K562 (cell line): ENCODE measurements around the gene CASKIN2. TPM values are rescaled to one million over a fixed set of nuclear protein-coding genes. Genes with fewer than 3 reads are reported as not detected.

Experiments
- ATAC-seq: fragments of 200-7000 bp; cut with Tn5 transposase; 3 replicates; pipeline ENCODE4 v1.9.1; 2020; ENCODE audit warnings: moderate library complexity
- BruUV-seq: library from RNA; stranded (reverse); fragments of 400-500 nt; replicated peaks from 2 replicates; lab custom pipeline; 2021; lab: Mats Ljungman, UMichigan
- CTCF ChIA-PET: fragments of 300-600 bp; formaldehyde crosslinking; extraction: SDS; loops from one replicate; lab custom pipeline; 2021; ENCODE audit warnings: low intra/inter-chr PET ratio; lab: Yijun Ruan, JAX
- POLR2A ChIA-PET: fragments of 300-600, 350-650 bp; sonication (Branson Sonifier 250); formaldehyde crosslinking; extraction: SDS; loops from one replicate; lab custom pipeline; 2021; ENCODE audit warnings: antibody characterized with exemption, inconsistent platforms; lab: Yijun Ruan, JAX
- DNase-seq, 4 experiments: peaks; one replicate each; pipeline versions ENCODE4 v3.0.0 to v3.0.0-alpha.2; 2011 to 2018; ENCODE audit warnings: low spot score in 3 of 4, mixed read lengths in 3 of 4; ENCODE audit errors: extremely low read depth in 1 of 4
- FAIRE-seq: peaks from 2 replicates; lab custom pipeline; 2011; peaks lifted over from hg19 to GRCh38; lab: Jason Lieb, UNC
- H2AFZ ChIP-seq: 2 replicates; pipeline ENCODE4 v1.6.0; 2011; ENCODE audit warnings: low read depth, low read length, control low read depth, inconsistent platforms
- H3K27ac ChIP-seq: fragments of 200-600 bp; 3 replicates; pipeline ENCODE4 v1.8.0; 2011; ENCODE audit warnings: low read depth, mild to moderate bottlenecking, control low read depth, inconsistent platforms, low read length, moderate library complexity, mixed read lengths; ENCODE audit errors: extremely low read depth
- H3K27me3 ChIP-seq, 2 experiments: fragments of 300-600 bp in 1 of 2; 2 replicates in 1 of 2; 3 replicates in 1 of 2; pipeline versions ENCODE4 v1.6.0 to v1.8.0; 2011; ENCODE audit warnings: inconsistent platforms in 2 of 2, low read length in 2 of 2, mild to moderate bottlenecking in 1 of 2, mixed read lengths in 1 of 2, moderate library complexity in 1 of 2; ENCODE audit not compliant: control insufficient read depth in 2 of 2, insufficient read depth in 2 of 2
- H3K36me3 ChIP-seq: fragments of 300-600 bp; 3 replicates; pipeline ENCODE4 v1.8.0; 2011; ENCODE audit warnings: mild to moderate bottlenecking, low read length, inconsistent platforms; ENCODE audit not compliant: control insufficient read depth, insufficient read depth
- H3K4me1 ChIP-seq, 2 experiments: fragments of 200-600 bp in 1 of 2; replicated peaks in 1 of 2; 2 replicates in 1 of 2; 3 replicates in 1 of 2; pipeline versions ENCODE4 v1.5.1 to v1.8.0; 2011; ENCODE audit warnings: inconsistent platforms in 2 of 2, low read length in 2 of 2, mild to moderate bottlenecking in 1 of 2, mixed read lengths in 1 of 2, moderate library complexity in 1 of 2; ENCODE audit not compliant: control insufficient read depth in 2 of 2, insufficient read depth in 2 of 2
- H3K4me2 ChIP-seq: 2 replicates; pipeline ENCODE4 v1.6.1; 2011; ENCODE audit warnings: low read length, control low read depth, inconsistent platforms, mixed read lengths; ENCODE audit not compliant: insufficient read depth
- H3K4me3 ChIP-seq: fragments of 200-600 bp; sonication (generic), shearing (Covaris generic); 2 replicates; pipeline ENCODE4 v1.5.1; 2016; ENCODE audit warnings: control low read depth, inconsistent platforms
- H3K79me2 ChIP-seq: fragments of 200-600 bp; 3 replicates; pipeline ENCODE4 v1.8.0; 2011; ENCODE audit warnings: low read length, inconsistent platforms; ENCODE audit not compliant: control insufficient read depth, insufficient read depth
- H3K9ac ChIP-seq, 2 experiments: 2 replicates each; pipeline versions ENCODE4 v1.6.0 to v1.6.1; 2011; ENCODE audit warnings: low read depth in 2 of 2, low read length in 2 of 2, control low read depth in 1 of 2, inconsistent platforms in 1 of 2, mild to moderate bottlenecking in 1 of 2, mixed read lengths in 1 of 2; ENCODE audit not compliant: insufficient read depth in 1 of 2
- H3K9me1 ChIP-seq: one replicate; pipeline ENCODE4 v1.6.0; 2011; ENCODE audit warnings: inconsistent platforms, mild to moderate bottlenecking, low read length, moderate library complexity; ENCODE audit not compliant: control insufficient read depth, insufficient read depth
- H3K9me3 ChIP-seq: replicated peaks from 2 replicates; pipeline ENCODE4 v1.5.1; 2011; ENCODE audit warnings: low read depth, low read length, inconsistent platforms; ENCODE audit not compliant: control insufficient read depth, insufficient read depth
- H4K20me1 ChIP-seq: replicated peaks from 2 replicates; pipeline ENCODE4 v1.6.1; 2011; ENCODE audit warnings: low read length, inconsistent platforms, mixed read lengths; ENCODE audit not compliant: control insufficient read depth, insufficient read depth
- DPF2 ChIP-seq: fragments of 450-650 bp; IDR thresholded peaks from 2 replicates; pipeline ENCODE4 v1.6.1; 2016
- FOSL1 ChIP-seq: fragments of 200-800 bp; sonication (Bioruptor generic); conservative IDR thresholded peaks from 2 replicates; pipeline ENCODE4 v1.6.1; 2016; ENCODE audit warnings: missing genetic modification characterization, missing compliant biosample characterization
- GATA2 ChIP-seq: sonication (generic); formaldehyde crosslinking; IDR thresholded peaks from 2 replicates; pipeline ENCODE4 v1.4.0; 2020; ENCODE audit warnings: mild to moderate bottlenecking, missing genetic modification reagents
- JUND ChIP-seq, 2 experiments: IDR thresholded peaks; 2 replicates in 1 of 2; 3 replicates in 1 of 2; pipeline ENCODE4 v1.6.1; 2011; ENCODE audit warnings: borderline replicate concordance in 2 of 2, low read depth in 2 of 2, low read length in 2 of 2, improper control_type of control experiment in 1 of 2, missing biosample characterization in 1 of 2, missing genetic modification characterization in 1 of 2, missing genetic modification reagents in 1 of 2
- KDM1A ChIP-seq, 2 experiments: fragments of 450-650 bp; IDR thresholded peaks; 2 replicates each; pipeline ENCODE4 v1.6.1; 2016; ENCODE audit warnings: mild to moderate bottlenecking in 2 of 2
- SMARCB1 ChIP-seq: IDR thresholded peaks from 2 replicates; pipeline ENCODE4 v1.6.1; 2011; ENCODE audit warnings: improper control_type of control experiment, low read depth; ENCODE audit not compliant: insufficient read length
- SUPT5H ChIP-seq: fragments of 450-650 bp; IDR thresholded peaks from 2 replicates; pipeline ENCODE4 v1.6.1; 2016
- ZFP36 ChIP-seq: fragments of 150-350 bp; IDR thresholded peaks from 2 replicates; pipeline ENCODE4 v1.6.1; 2018; ENCODE audit warnings: low read length, low read depth; ENCODE audit not compliant: partially characterized antibody
- ZFPM2 ChIP-seq: fragments of 250-450 bp; sonication (Bioruptor Pico); IDR thresholded peaks from 2 replicates; pipeline ENCODE4 v1.5.1; 2022; ENCODE audit warnings: mild to moderate bottlenecking
- WGBS: fragments of 100-300 bp; shearing (Covaris generic); methylation state at CpG from one replicate; pipeline ENCODE4 v1.1.6; 2016; ENCODE audit warnings: low coverage, mixed read lengths; ENCODE audit not compliant: insufficient coverage; ENCODE audit errors: missing lambda C conversion rate; 5-methylcytosine and 5-hydroxymethylcytosine counted together
- in situ Hi-C: fragments of 300-500 bp; cut with MboI; formaldehyde crosslinking; loops from 4 replicates; pipeline ENCODE4 v1.15.0; 2018; ENCODE audit warnings: inconsistent platforms, mixed read lengths
- intact Hi-C: fragments of 100-400 bp; cut with micrococcal nuclease; formaldehyde crosslinking; loops from 2 replicates; pipeline ENCODE4 v1.14.2; 2022
- polyA plus RNA-seq, 8 experiments: library from polyadenylated mRNA; depleted of rRNA in 4 of 8; stranded (reverse) in 5 of 8; unstranded in 3 of 8; fragments of >200 nt; fragmentation: Nextera tagmentation in 2 of 8; fragmentation: Illumina TruSeq in 1 of 8; extraction: Ambion mirVana in 2 of 8; extraction: Trizol in 1 of 8; gene quantifications; 2 replicates each; pipeline versions ENCODE4 v1.2.1 to v1.2.3, GENCODE V29; 2011 to 2014; ENCODE audit warnings: inconsistent platforms in 1 of 8, missing spikeins in 1 of 8
- total RNA-seq, 7 experiments: library from RNA; depleted of rRNA in 6 of 7; stranded (reverse); fragments of >200 nt in 6 of 7; fragmentation: Illumina TruSeq in 2 of 7; extraction: Trizol in 2 of 7; gene quantifications; 2 replicates each; pipeline versions ENCODE4 v1.2.1 to v1.2.3, GENCODE V29; 2011 to 2021; ENCODE audit warnings: low replicate concordance in 1 of 7
- TF ChIP-seq, protein P1 (sequence below): fragments of 450-650 bp; IDR thresholded peaks from 2 replicates; pipeline ENCODE4 v1.6.1; 2017; ENCODE audit warnings: mild to moderate bottlenecking, moderate library complexity
- TF ChIP-seq, protein P2 (sequence below): fragments of 250-450 bp; sonication (Bioruptor Pico); IDR thresholded peaks from 2 replicates; pipeline ENCODE4 v1.4.0; 2020; ENCODE audit warnings: mild to moderate bottlenecking, moderate library complexity
- TF ChIP-seq, protein P3 (sequence below): sonication (generic); IDR thresholded peaks from 2 replicates; pipeline ENCODE4 v1.6.1; 2016
- TF ChIP-seq, protein P4 (sequence below), 2 experiments: fragments of 450-650 bp in 1 of 2; sonication (generic) in 1 of 2; formaldehyde crosslinking in 1 of 2; IDR thresholded peaks in 1 of 2; conservative IDR thresholded peaks in 1 of 2; 2 replicates each; pipeline versions ENCODE4 v1.6.1 to v1.8.1; 2016 to 2023; ENCODE audit warnings: mild to moderate bottlenecking in 2 of 2, moderate library complexity in 2 of 2, inconsistent platforms in 1 of 2, missing genetic modification reagents in 1 of 2

The CASKIN2 gene
- total and polyA plus RNA-seq, 9 of the 15 experiments (the other 6 are each of a cell fraction or from before 2014, with no cell fraction given) = 0.01 to 12.2 (median 2.1) TPM

DNA sequence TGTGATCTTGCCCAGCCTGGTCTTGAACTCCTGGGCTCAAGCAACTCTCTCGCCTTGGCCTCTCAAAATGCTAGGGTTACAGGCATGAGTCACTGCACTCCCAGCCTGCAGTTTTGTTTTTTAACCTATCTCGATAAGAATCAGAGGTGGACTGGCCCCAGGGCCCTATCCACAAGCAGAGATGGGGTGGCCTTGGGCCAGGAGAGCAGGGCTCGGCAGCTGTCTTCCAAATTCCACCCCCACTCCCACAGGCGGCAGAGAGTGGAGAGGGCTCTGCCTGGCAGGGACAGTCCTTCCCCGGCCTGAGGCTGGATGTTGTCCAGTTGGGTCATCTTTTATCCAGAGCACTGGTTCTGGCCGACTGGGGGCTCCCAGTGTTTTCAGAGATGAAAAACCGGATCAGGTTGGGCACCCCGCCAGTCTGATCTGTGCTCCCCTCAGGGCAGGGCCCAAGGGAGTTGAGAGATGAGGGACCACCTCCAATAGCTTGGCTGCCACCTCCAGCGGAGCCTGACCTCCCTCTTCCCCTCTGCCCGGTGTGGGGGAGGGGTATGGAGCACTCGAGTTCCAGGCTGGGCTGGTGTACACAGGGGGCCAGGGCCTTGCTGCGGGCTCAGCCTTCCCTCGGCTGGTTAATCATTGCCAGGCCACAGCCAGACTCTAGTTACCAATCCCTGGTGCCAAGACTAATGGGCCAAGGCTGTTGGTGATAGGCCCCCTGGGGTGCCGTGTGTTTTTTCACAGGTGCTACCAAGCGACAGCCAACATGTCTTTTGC lies 41.9 kb upstream of the CASKIN2 start:
- no peak overlapping the region; the same call in 2 of the 3 replicates for H3K27ac ChIP-seq
- peak overlapping the region; percentile 38; the same call in 1 of the 2 replicates for H3K4me2 ChIP-seq
- no peaks in the 10 kb centered on the region for H3K27me3 ChIP-seq
- no peaks in the 10 kb centered on the region for H3K9me3 ChIP-seq
- H3K9me1 ChIP-seq = peaks cover 3% of the 10 kb centered on the region
- BruUV-seq = no TSS peak
- no peaks in the 10 kb centered on the region for H4K20me1 ChIP-seq
- no peaks in the 10 kb centered on the region for H3K79me2 ChIP-seq
- H3K4me1 ChIP-seq = peaks cover 20 to 53% of the 10 kb centered on the region in 2 experiments
- intact Hi-C loops (no loop called here), in situ Hi-C loops (no loop called here)
- peak; percentile 78 to 82 (median 78) for DNase-seq
- 41% methylated on average over 15 of the region's 15 CpGs for WGBS
- H3K9ac ChIP-seq = peak overlapping the region in 1 of 2 experiments; percentile 81; a peak in 2 of 4 replicates
- ATAC-seq = peak; percentile 85
- H3K4me3 ChIP-seq = no peak overlapping the region
- ChIA-PET CTCF (interaction anchor here (0.6 kb wide), 1 partner anchor 19 kb away, joined by 3 read pairs; no protein-coding TSS in a partner anchor), POLR2A (interaction anchor here (0.6 to 1.0 kb wide), 3 partner anchors 20 to 1880 kb away, joined by 3 to 4 read pairs (median 4); no protein-coding TSS in a partner anchor)
- no peaks in the 10 kb centered on the region for H3K36me3 ChIP-seq
- 0 out of 2 replicates have a peak overlapping the region, but pooled peaks have one; percentile 19 for H2AFZ ChIP-seq
- peak; percentile 95 for FAIRE-seq
- TF ChIP-seq KDM1A (IDR thresholded peaks at IDR 0.05) = 0 out of 4 replicates have a peak, but pooled peaks of 1 of the 2 experiments have one; percentile 14
- no peak for TF ChIP-seq SUPT5H
- TF ChIP-seq JUND (IDR thresholded peaks at IDR 0.05; ENCODE audit: borderline replicate concordance, low read depth, low read length) = peak; percentile 95
- TF ChIP-seq JUND (tag; IDR thresholded peaks at IDR 0.05; ENCODE audit: borderline replicate concordance, low read depth, low read length) = peak; percentile 88; the same call in 1 of the 3 replicates
- peak; percentile 77 for TF ChIP-seq DPF2
- TF ChIP-seq ZFP36 = no peak
- TF ChIP-seq FOSL1 (tag) = peak; percentile 92
- no peak for TF ChIP-seq SMARCB1
- TF ChIP-seq, protein P1, sequence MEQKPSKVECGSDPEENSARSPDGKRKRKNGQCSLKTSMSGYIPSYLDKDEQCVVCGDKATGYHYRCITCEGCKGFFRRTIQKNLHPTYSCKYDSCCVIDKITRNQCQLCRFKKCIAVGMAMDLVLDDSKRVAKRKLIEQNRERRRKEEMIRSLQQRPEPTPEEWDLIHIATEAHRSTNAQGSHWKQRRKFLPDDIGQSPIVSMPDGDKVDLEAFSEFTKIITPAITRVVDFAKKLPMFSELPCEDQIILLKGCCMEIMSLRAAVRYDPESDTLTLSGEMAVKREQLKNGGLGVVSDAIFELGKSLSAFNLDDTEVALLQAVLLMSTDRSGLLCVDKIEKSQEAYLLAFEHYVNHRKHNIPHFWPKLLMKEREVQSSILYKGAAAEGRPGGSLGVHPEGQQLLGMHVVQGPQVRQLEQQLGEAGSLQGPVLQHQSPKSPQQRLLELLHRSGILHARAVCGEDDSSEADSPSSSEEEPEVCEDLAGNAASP = no peak
- TF ChIP-seq, protein P2, sequence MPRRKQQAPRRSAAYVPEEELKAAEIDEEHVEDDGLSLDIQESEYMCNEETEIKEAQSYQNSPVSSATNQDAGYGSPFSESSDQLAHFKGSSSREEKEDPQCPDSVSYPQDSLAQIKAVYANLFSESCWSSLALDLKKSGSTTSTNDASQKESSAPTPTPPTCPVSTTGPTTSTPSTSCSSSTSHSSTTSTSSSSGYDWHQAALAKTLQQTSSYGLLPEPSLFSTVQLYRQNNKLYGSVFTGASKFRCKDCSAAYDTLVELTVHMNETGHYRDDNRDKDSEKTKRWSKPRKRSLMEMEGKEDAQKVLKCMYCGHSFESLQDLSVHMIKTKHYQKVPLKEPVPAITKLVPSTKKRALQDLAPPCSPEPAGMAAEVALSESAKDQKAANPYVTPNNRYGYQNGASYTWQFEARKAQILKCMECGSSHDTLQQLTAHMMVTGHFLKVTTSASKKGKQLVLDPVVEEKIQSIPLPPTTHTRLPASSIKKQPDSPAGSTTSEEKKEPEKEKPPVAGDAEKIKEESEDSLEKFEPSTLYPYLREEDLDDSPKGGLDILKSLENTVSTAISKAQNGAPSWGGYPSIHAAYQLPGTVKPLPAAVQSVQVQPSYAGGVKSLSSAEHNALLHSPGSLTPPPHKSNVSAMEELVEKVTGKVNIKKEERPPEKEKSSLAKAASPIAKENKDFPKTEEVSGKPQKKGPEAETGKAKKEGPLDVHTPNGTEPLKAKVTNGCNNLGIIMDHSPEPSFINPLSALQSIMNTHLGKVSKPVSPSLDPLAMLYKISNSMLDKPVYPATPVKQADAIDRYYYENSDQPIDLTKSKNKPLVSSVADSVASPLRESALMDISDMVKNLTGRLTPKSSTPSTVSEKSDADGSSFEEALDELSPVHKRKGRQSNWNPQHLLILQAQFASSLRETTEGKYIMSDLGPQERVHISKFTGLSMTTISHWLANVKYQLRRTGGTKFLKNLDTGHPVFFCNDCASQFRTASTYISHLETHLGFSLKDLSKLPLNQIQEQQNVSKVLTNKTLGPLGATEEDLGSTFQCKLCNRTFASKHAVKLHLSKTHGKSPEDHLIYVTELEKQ (CRISPR knock-in tag) = no peak
- TF ChIP-seq, protein P3, sequence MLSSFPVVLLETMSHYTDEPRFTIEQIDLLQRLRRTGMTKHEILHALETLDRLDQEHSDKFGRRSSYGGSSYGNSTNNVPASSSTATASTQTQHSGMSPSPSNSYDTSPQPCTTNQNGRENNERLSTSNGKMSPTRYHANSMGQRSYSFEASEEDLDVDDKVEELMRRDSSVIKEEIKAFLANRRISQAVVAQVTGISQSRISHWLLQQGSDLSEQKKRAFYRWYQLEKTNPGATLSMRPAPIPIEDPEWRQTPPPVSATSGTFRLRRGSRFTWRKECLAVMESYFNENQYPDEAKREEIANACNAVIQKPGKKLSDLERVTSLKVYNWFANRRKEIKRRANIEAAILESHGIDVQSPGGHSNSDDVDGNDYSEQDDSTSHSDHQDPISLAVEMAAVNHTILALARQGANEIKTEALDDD = no peak
- TF ChIP-seq, protein P4, sequence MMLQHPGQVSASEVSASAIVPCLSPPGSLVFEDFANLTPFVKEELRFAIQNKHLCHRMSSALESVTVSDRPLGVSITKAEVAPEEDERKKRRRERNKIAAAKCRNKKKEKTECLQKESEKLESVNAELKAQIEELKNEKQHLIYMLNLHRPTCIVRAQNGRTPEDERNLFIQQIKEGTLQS (IDR thresholded peaks at IDR 0.05) = peak; percentile 70; the same call in 1 of the 2 replicates
- TF ChIP-seq, protein P4 (CRISPR knock-in tag; conservative IDR thresholded peaks at IDR 0.05) = 0 out of 2 replicates have a peak, but pooled peaks have one; percentile 34
- peak; percentile 23; the same call in 1 of the 2 replicates for TF ChIP-seq GATA2
- no peak for TF ChIP-seq ZFPM2 (CRISPR knock-in tag)
